ENCODE results near the gene PASD1.
"Not testable (repeated sequence)": the region's sequence is repeated elsewhere in the genome, so short reads cannot be mapped to it uniquely, and the experiment has no call there.

Gene PASD1

GRCh38 chrX:151570561-151570960 lies 7.1 kb downstream of the PASD1 start:
- Histone ChIP-seq H4K20me1 (ENCODE audit: insufficient read depth, low read length) (no peaks in the 10 kb centered on the region), H3K4me2 (ENCODE audit: insufficient read depth, low read length) (no peak overlapping the region), H3K9me3 (ENCODE audit: insufficient read depth, low read length, severe bottlenecking) (no peaks in the 10 kb centered on the region), H3K27ac (ENCODE audit: low read length) (no peak overlapping the region), H3K79me2 (ENCODE audit: insufficient read depth, low read length) (no peaks in the 10 kb centered on the region), H2AFZ (ENCODE audit: low read depth, low read length) (no peak overlapping the region), H3K27me3 (ENCODE audit: insufficient read depth, low read length, poor library complexity) (no peaks in the 10 kb centered on the region), H3K9ac (ENCODE audit: low read depth, low read length) (no peak overlapping the region), H3K4me1 (ENCODE audit: insufficient read depth, low read length) (no peaks in the 10 kb centered on the region), H3K36me3 (ENCODE audit: insufficient read depth, low read length) (no peaks in the 10 kb centered on the region), H3K4me3 (ENCODE audit: low read depth in 1 of 2, low read length in 2 of 2) (no peak overlapping the region)
- ATAC-seq (ENCODE audit: insufficient read depth, low read depth) (no peak), DNase-seq (no peak)
- TF ChIP-seq, protein P1, sequence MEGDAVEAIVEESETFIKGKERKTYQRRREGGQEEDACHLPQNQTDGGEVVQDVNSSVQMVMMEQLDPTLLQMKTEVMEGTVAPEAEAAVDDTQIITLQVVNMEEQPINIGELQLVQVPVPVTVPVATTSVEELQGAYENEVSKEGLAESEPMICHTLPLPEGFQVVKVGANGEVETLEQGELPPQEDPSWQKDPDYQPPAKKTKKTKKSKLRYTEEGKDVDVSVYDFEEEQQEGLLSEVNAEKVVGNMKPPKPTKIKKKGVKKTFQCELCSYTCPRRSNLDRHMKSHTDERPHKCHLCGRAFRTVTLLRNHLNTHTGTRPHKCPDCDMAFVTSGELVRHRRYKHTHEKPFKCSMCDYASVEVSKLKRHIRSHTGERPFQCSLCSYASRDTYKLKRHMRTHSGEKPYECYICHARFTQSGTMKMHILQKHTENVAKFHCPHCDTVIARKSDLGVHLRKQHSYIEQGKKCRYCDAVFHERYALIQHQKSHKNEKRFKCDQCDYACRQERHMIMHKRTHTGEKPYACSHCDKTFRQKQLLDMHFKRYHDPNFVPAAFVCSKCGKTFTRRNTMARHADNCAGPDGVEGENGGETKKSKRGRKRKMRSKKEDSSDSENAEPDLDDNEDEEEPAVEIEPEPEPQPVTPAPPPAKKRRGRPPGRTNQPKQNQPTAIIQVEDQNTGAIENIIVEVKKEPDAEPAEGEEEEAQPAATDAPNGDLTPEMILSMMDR (IDR thresholded peaks at IDR 0.05; ENCODE audit: borderline replicate concordance, extremely low read depth, low read length, poor library complexity, severe bottlenecking) = no peak
- no peak for TF ChIP-seq EZH2 (IDR thresholded peaks at IDR 0.05; ENCODE audit: borderline replicate concordance, low read depth, low read length, severe bottlenecking)

DNA sequence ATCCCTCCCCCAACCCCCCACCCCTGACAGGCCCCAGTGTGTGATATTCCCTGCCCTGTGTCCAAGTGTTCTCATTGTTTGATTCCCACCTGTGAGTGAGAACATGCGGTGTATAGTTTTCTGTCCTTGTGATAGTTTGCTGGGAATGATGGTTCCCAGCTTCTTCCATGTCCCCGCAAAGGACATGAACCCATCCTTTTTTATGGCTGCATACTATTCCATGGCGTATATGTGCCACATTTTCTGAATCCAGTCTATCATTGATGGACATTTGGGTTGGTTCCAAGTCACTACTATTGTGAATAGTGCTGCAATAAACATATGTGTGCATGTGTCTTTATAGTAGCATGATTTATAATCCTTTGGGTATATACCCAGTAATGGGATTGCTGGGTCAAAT lies 29.9 kb downstream of the PASD1 start:
- not testable (repeated sequence) for H3K9ac ChIP-seq (ENCODE audit: low read depth, low read length); H3K27me3 ChIP-seq (ENCODE audit: insufficient read depth, low read length, poor library complexity); H3K27ac ChIP-seq (ENCODE audit: low read length); H3K9me3 ChIP-seq (ENCODE audit: insufficient read depth, low read length, severe bottlenecking); H3K4me2 ChIP-seq (ENCODE audit: insufficient read depth, low read length); H3K79me2 ChIP-seq (ENCODE audit: insufficient read depth, low read length); H3K36me3 ChIP-seq (ENCODE audit: insufficient read depth, low read length); H4K20me1 ChIP-seq (ENCODE audit: insufficient read depth, low read length); DNase-seq; H2AFZ ChIP-seq (ENCODE audit: low read depth, low read length); H3K4me3 ChIP-seq (ENCODE audit: low read depth in 1 of 2, low read length in 2 of 2); ATAC-seq (ENCODE audit: insufficient read depth, low read depth)
- peaks cover 14% of the 10 kb centered on the region; the same call in 1 of the 2 replicates for H3K4me1 ChIP-seq (ENCODE audit: insufficient read depth, low read length)

DNA sequence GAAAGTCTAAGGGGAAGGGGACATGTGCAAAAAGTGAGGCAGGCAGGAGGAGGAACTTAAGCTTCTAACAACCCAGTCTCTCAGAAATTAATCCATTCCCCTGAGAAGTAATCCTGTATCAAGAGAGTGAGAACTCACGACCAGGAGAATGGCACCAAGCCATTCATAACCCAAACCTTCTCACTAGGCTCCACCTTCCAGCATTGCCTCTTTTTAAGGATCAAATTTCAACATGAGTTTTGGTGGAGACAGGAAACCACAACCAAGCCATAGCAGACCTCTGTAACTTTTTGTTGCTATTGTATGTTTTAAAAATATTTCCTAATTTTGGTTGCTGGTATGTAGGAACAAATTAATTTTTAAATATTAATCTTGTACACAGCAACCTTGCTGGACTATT lies 32.8 kb downstream of the PASD1 start:
- Histone ChIP-seq H3K9me3 (ENCODE audit: insufficient read depth, low read length, severe bottlenecking) (no peaks in the 10 kb centered on the region), H3K4me3 (ENCODE audit: low read depth in 1 of 2, low read length in 2 of 2) (no peak overlapping the region), H3K27ac (ENCODE audit: low read length) (no peak overlapping the region), H3K4me1 (ENCODE audit: insufficient read depth, low read length) (peaks cover 14% of the 10 kb centered on the region; the same call in 1 of the 2 replicates), H3K27me3 (ENCODE audit: insufficient read depth, low read length, poor library complexity) (no peaks in the 10 kb centered on the region), H3K36me3 (ENCODE audit: insufficient read depth, low read length) (no peaks in the 10 kb centered on the region), H4K20me1 (ENCODE audit: insufficient read depth, low read length) (no peaks in the 10 kb centered on the region), H3K9ac (ENCODE audit: low read depth, low read length) (no peak overlapping the region), H3K4me2 (ENCODE audit: insufficient read depth, low read length) (no peak overlapping the region), H3K79me2 (ENCODE audit: insufficient read depth, low read length) (no peaks in the 10 kb centered on the region), H2AFZ (ENCODE audit: low read depth, low read length) (no peak overlapping the region)
- DNase-seq = no peak
- no peak for TF ChIP-seq EZH2 (IDR thresholded peaks at IDR 0.05; ENCODE audit: borderline replicate concordance, low read depth, low read length, severe bottlenecking)
- TF ChIP-seq, protein P1 (IDR thresholded peaks at IDR 0.05; ENCODE audit: borderline replicate concordance, extremely low read depth, low read length, poor library complexity, severe bottlenecking) = no peak
- peak; percentile 59; the same call in 1 of the 3 replicates for ATAC-seq (ENCODE audit: insufficient read depth, low read depth)

DNA sequence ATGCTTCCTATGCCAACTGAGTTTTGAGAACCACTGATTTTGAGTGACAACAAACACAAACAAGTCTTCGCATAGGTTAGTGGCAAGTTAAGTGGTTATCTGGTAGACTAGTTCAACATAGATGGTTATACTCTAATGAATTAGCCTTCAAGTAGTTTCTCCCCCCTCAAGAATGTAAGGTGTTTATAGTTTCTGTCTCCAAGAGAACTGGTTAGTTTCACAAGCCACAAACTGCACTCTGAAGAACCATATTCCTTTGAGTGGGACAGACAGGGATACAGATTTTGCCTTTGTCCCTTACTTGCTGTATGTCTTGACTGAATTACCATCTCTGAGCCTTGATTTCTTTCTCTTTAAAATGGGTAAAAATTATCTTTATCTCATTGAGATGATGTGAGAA lies 41.5 kb downstream of the PASD1 start:
- no peak overlapping the region for H3K4me2 ChIP-seq (ENCODE audit: insufficient read depth, low read length)
- ATAC-seq (ENCODE audit: insufficient read depth, low read depth) (no peak), DNase-seq (no peak)
- H2AFZ ChIP-seq (ENCODE audit: low read depth, low read length) = no peak overlapping the region
- TF ChIP-seq, protein P1 (IDR thresholded peaks at IDR 0.05; ENCODE audit: borderline replicate concordance, extremely low read depth, low read length, poor library complexity, severe bottlenecking) = no peak
- TF ChIP-seq EZH2 (IDR thresholded peaks at IDR 0.05; ENCODE audit: borderline replicate concordance, low read depth, low read length, severe bottlenecking) = no peak
- no peaks in the 10 kb centered on the region for H4K20me1 ChIP-seq (ENCODE audit: insufficient read depth, low read length)
- no peak overlapping the region for H3K4me3 ChIP-seq (ENCODE audit: low read depth in 1 of 2, low read length in 2 of 2)
- no peaks in the 10 kb centered on the region for H3K27me3 ChIP-seq (ENCODE audit: insufficient read depth, low read length, poor library complexity)
- no peaks in the 10 kb centered on the region for H3K4me1 ChIP-seq (ENCODE audit: insufficient read depth, low read length)
- H3K27ac ChIP-seq (ENCODE audit: low read length) = no peak overlapping the region
- no peak overlapping the region for H3K9ac ChIP-seq (ENCODE audit: low read depth, low read length)
- no peaks in the 10 kb centered on the region for H3K79me2 ChIP-seq (ENCODE audit: insufficient read depth, low read length)
- no peaks in the 10 kb centered on the region for H3K9me3 ChIP-seq (ENCODE audit: insufficient read depth, low read length, severe bottlenecking)
- H3K36me3 ChIP-seq (ENCODE audit: insufficient read depth, low read length) = no peaks in the 10 kb centered on the region
